Choroid plexus epithelial cell (primary cell): ENCODE measurements around the gene RHOT2.

Source experiments
- DNase-seq: peaks from one replicate; pipeline ENCODE4 v3.0.0-alpha.2; 2010; ENCODE audit warnings: low read depth
- H3K4me3 ChIP-seq: 2 replicates; pipeline ENCODE4 v1.5.1; 2011; ENCODE audit warnings: low read depth, mild to moderate bottlenecking, control low read depth, low read length, moderate library complexity
- TF ChIP-seq, protein P1 (sequence below): conservative IDR thresholded peaks from 2 replicates; pipeline ENCODE4 v1.5.1; 2011; ENCODE audit warnings: low read depth, mild to moderate bottlenecking, control low read depth, inconsistent platforms, low read length, moderate library complexity

RHOT2 gene

DNA sequence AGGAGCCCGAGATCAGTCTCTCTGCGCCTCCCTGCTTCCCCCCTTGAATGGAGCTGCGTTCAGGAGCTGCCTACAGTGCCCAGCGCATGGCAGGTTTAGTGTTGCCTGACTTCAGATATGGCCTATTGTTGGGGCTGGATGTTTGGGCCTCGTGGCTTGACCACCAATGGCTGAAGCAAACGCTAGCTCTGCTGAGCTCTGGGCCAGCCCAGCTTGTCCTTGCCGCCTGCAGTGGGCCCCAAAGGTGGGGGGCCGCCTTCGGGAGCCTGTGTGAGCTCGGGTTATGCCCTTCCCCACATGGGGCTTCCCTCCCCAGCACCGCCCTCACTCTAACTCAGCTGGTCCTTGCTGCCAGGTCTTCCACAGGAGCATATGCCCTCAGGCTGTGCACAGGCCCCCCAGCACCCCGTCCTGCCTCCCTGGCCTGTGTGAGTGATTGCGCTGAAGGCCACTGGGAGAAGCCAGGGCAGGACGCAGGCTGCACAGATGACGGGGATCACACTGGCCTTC lies 29.8 kb upstream of the RHOT2 start:
- H3K4me3 ChIP-seq, result no peak overlapping the region
- TF ChIP-seq, protein P1, sequence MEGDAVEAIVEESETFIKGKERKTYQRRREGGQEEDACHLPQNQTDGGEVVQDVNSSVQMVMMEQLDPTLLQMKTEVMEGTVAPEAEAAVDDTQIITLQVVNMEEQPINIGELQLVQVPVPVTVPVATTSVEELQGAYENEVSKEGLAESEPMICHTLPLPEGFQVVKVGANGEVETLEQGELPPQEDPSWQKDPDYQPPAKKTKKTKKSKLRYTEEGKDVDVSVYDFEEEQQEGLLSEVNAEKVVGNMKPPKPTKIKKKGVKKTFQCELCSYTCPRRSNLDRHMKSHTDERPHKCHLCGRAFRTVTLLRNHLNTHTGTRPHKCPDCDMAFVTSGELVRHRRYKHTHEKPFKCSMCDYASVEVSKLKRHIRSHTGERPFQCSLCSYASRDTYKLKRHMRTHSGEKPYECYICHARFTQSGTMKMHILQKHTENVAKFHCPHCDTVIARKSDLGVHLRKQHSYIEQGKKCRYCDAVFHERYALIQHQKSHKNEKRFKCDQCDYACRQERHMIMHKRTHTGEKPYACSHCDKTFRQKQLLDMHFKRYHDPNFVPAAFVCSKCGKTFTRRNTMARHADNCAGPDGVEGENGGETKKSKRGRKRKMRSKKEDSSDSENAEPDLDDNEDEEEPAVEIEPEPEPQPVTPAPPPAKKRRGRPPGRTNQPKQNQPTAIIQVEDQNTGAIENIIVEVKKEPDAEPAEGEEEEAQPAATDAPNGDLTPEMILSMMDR, result no peak
- no peak for DNase-seq

DNA sequence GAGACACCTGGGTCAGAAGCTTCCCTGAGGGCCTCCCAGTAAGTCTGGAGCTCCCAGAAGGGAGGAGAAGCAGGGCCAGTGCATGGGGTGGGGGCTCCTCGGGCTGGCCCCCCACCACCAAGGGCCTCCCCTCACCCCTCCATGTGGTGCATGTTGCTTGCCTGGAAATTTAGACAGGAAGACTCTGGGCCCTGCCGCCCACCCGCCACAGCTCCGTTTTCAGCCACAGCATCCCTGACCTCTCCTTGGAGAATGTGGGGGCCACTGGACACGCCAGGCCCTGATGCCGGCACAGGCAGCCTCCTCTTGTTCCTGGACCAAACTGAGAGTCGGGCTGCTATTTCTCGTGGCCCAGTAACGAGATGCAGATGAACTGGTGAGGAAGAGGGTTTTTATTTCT lies 29.1 kb upstream of the RHOT2 start:
- H3K4me3 ChIP-seq, result no peak overlapping the region
- TF ChIP-seq, protein P1, result no peak
- DNase-seq, result no peak

DNA sequence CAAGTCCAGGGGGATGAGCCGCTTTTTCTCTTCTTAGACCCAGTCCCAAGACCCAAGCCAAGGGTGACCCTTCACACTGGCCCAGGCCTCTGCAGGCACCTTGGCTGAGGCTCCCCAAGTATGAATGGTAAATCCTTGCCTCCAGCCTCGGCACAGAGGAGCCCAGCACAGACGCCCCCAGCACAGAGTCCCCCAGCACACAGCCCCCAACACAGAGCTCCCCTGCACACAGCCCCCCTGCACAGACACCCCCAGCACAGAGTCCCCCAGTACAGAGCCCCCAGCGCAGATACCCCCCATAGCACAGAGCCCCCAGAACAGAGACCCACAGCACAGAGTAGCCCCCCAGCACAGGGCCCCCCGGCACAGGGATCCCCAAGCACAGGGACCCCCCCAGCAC lies 27.3 kb upstream of the RHOT2 start:
- TF ChIP-seq, protein P1, result no peak
- H3K4me3 ChIP-seq, result no peak overlapping the region
- DNase-seq, result no peak

DNA sequence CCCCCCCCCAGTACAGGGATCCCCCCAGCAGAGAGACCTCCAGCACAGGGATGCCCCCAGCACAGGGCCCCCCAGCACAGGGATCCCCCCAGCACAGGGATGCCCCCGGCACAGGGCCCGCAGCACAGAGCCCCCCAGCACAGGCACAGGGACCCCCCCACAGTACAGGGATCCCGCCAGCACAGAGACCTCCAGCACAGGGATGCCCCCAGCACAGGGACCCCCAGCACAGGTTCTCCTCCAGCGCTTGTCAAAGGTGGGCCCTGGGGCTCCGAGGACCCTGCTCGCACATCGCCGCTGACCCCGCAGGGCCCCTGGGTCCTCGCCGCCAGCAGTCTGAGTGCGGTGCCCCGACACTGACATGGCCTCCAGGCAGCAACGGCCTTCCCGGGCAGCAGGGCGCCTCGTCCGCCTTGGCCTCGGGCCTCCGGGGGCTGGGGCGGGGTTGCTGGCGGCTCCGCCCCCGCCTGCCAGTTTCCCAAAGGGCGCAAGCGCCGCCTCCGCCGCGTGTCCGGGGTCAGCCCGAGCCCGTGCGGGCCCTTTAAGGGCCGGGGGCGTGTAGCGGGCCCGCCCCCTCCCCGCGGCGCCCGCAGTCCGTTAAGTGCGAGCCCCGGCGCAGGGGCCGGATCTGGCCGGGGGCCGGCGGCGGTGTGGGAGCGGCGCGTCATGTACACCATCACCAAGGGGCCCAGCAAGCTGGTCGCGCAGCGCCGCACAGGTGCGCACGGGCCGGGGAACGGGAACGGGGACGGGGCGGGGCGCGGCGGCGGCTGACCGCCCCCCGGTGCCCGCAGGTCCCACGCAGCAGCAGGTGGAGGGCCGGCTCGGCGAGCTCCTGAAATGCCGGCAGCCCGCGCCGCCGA lies 26.4 kb upstream of the RHOT2 start, which contains the start of gene MCRIP2:
MCRIP2 (plus strand) TSS at position 503 of the 863 bp plus-strand sequence; CDS start at position 667, 164 bp downstream.
- H3K4me3 ChIP-seq, result peak within 1 kb of the TSS; percentile 59
- TF ChIP-seq, protein P1, result no peak
- peak; percentile 47 for DNase-seq

DNA sequence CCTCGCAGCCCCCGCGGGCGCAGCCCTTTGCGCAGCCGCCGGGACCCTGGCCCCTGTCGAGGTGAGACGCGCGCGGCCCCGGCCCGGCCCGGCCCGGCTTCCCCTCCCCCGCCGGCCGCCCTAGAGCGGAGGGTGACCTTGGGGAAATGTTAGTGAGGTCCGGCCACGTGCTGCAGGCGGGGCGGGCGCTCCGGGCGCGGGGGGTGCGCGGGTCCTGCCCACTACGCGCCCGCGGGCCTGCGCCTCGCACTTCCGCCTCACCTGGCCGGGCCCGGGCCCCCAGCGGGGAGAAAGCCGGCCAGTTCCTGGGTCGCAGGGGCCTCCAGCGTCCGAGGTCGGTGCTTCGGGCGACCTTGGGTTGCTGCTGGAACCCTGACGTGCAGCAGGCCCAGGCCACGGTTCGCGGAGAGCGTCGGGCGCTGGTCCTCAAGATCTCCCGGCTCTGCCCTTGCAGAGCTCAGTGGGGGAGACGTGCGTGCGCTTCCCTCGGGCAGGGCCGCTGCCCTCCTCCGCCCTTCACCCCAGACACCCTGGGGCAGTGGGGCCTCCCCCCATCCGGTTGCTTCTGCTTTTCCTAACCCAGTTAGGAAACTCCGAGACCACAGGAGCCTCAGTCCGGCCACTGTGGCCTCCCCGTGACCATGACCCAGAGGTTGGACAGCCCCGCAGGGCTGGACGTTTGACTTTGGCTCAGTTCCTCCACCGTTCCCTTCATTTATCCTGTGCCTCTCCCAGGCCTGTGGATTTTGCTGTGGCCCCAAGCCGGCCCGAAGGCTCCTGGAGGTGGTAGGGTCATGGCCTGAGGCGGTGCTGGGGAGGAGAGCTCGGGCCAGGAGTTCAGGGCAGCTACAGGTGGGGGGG lies 25.5 kb upstream of the RHOT2 start:
- peak overlapping the region; percentile 59 for H3K4me3 ChIP-seq
- TF ChIP-seq, protein P1, result no peak
- no peak for DNase-seq

DNA sequence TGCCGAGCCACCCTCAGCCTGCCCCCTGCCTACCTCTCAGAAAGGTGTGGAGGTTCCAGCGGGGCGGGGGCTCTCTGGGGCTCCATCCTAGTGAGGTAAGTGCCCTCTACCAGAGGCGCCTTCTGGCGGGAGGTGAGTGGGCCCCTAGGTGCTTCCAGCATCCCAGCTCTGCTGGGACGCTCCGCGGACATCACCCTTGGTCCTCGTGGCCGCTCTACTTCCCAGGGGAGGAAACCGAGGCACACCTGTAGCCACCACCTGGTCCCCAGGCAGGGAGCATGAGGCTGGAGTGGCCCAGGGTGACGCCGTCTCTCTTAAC lies 24.9 kb upstream of the RHOT2 start:
- DNase-seq, result no peak
- H3K4me3 ChIP-seq, result no peak overlapping the region

More for the DNA sequence above, 24.9 kb upstream of the RHOT2 start:
- TF ChIP-seq, protein P1, result no peak
